ENCODE results near the gene HSFX4. TPM values are rescaled to one million over a fixed set of nuclear protein-coding genes. Genes with fewer than 3 reads are reported as not detected.
A peak's percentile ranks its signal among the peaks of the same experiment; 100 is the strongest.

Gene HSFX4
- total RNA-seq, 5 donors from 2014 or later (not counting 1 experiment from before 2014, with no cell fraction given) = not detected

- H3K27me3 Mint-ChIP-seq = no peaks in the 10 kb centered on the region
- H3K9me3 Mint-ChIP-seq = no peaks in the 10 kb centered on the region
- Histone ChIP-seq H3K4me3 (ENCODE audit: control insufficient read depth in 1 of 2, extremely low read depth in 1 of 2, low read length in 1 of 2) (no peak overlapping the region), H3K27me3 (replicated peaks in 1 of 2; ENCODE audit: control insufficient read depth in 2 of 2, extremely low read depth in 1 of 2, insufficient read depth in 2 of 2, low read length in 1 of 2) (no peaks in the 10 kb centered on the region), H3K36me3 (ENCODE audit: control insufficient read depth in 2 of 2, extremely low read depth in 1 of 2, insufficient read depth in 1 of 2, low read length in 1 of 2) (peaks cover 0 to 12% of the 10 kb centered on the region in 2 donors), H3K9me3 (no peaks in the 10 kb centered on the region), H3K27ac (ENCODE audit: low read length) (no peak overlapping the region), H3K4me1 (ENCODE audit: control insufficient read depth in 1 of 2, extremely low read depth in 1 of 2, insufficient read depth in 2 of 2, low read length in 2 of 2) (no peaks in the 10 kb centered on the region)
- H3K4me3 Mint-ChIP-seq = no peak overlapping the region
- H3K36me3 Mint-ChIP-seq = peaks cover 6% of the 10 kb centered on the region
- no peak for DNase-seq
- H3K27ac Mint-ChIP-seq = no peak overlapping the region
- ChIA-PET CTCF (interaction anchor here (0.7 to 1.2 kb wide), 3 partner anchors 10 to 771 kb away, joined by 3 to 8 read pairs (median 3); no protein-coding TSS in a partner anchor), POLR2A (interaction anchor here in 1 of 2 donors (0.7 kb wide), 1 partner anchor 596 kb away, joined by 5 read pairs; no protein-coding TSS in a partner anchor)
- H3K4me1 Mint-ChIP-seq = peaks cover 0 to 1% (median 0%) of the 10 kb centered on the region in 3 donors
- ATAC-seq (replicated peaks in 1 of 4) = no peak
- no CpG with 5 or more reads among the region's 6 CpGs for WGBS (ENCODE audit: insufficient coverage)
These were observed 20.5 kb downstream of the HSFX4 start for GRCh38 chrX:149949743-149950436.

GRCh38 chrX:149950681-149951080 is 21.3 kb downstream of the HSFX4 start:
- Mint-ChIP-seq H3K4me3 (no peak overlapping the region), H3K27ac (no peak overlapping the region), H3K36me3 (peaks cover 6% of the 10 kb centered on the region), H3K9me3 (no peaks in the 10 kb centered on the region), H3K27me3 (no peaks in the 10 kb centered on the region), H3K4me1 (peaks cover 0 to 1% (median 0%) of the 10 kb centered on the region in 3 donors)
- WGBS (ENCODE audit: insufficient coverage) = no CpG with 5 or more reads among the region's 1 CpG
- ATAC-seq (replicated peaks in 1 of 4) = peak in 1 of 4 experiments; percentile 29
- ChIA-PET CTCF (interaction anchor here in 1 of 2 donors (0.7 to 1.0 kb wide), 2 partner anchors 10 to 770 kb away, joined by 3 to 8 read pairs; no protein-coding TSS in a partner anchor), POLR2A (interaction anchor here in 1 of 2 donors (1.3 kb wide), 1 partner anchor 11 kb away, joined by 3 read pairs; no protein-coding TSS in a partner anchor)
- Histone ChIP-seq H3K27me3 (replicated peaks in 1 of 2; ENCODE audit: control insufficient read depth in 2 of 2, extremely low read depth in 1 of 2, insufficient read depth in 2 of 2, low read length in 1 of 2) (no peaks in the 10 kb centered on the region), H3K27ac (ENCODE audit: low read length) (no peak overlapping the region), H3K4me1 (ENCODE audit: control insufficient read depth in 1 of 2, extremely low read depth in 1 of 2, insufficient read depth in 2 of 2, low read length in 2 of 2) (no peaks in the 10 kb centered on the region), H3K9me3 (no peaks in the 10 kb centered on the region), H3K4me3 (ENCODE audit: control insufficient read depth in 1 of 2, extremely low read depth in 1 of 2, low read length in 1 of 2) (no peak overlapping the region), H3K36me3 (ENCODE audit: control insufficient read depth in 2 of 2, extremely low read depth in 1 of 2, insufficient read depth in 1 of 2, low read length in 1 of 2) (peaks cover 0 to 12% of the 10 kb centered on the region in 2 donors)
- peak in 1 of 35 experiments; percentile 35 for DNase-seq

GRCh38 chrX:149961572-149961971 is 32.2 kb downstream of the HSFX4 start:
- DNase-seq (no peak), ATAC-seq (replicated peaks in 1 of 4) (no peak)
- CTCF ChIA-PET = interaction anchor here in 1 of 2 donors (0.8 kb wide), 1 partner anchor 17 kb away, joined by 3 read pairs; no protein-coding TSS in a partner anchor
- Histone ChIP-seq H3K4me1 (ENCODE audit: control insufficient read depth in 1 of 2, extremely low read depth in 1 of 2, insufficient read depth in 2 of 2, low read length in 2 of 2) (no peaks in the 10 kb centered on the region), H3K27ac (ENCODE audit: low read length) (no peak overlapping the region), H3K36me3 (ENCODE audit: control insufficient read depth in 2 of 2, extremely low read depth in 1 of 2, insufficient read depth in 1 of 2, low read length in 1 of 2) (peaks cover 0 to 14% of the 10 kb centered on the region in 2 donors), H3K4me3 (ENCODE audit: control insufficient read depth in 1 of 2, extremely low read depth in 1 of 2, low read length in 1 of 2) (no peak overlapping the region), H3K9me3 (no peaks in the 10 kb centered on the region), H3K27me3 (replicated peaks in 1 of 2; ENCODE audit: control insufficient read depth in 2 of 2, extremely low read depth in 1 of 2, insufficient read depth in 2 of 2, low read length in 1 of 2) (no peaks in the 10 kb centered on the region)
- Mint-ChIP-seq H3K4me1 (no peaks in the 10 kb centered on the region), H3K27me3 (no peaks in the 10 kb centered on the region), H3K27ac (no peak overlapping the region), H3K9me3 (no peaks in the 10 kb centered on the region), H3K36me3 (peaks cover 21% of the 10 kb centered on the region), H3K4me3 (no peak overlapping the region)
- no CpG with 5 or more reads among the region's 2 CpGs for WGBS (ENCODE audit: insufficient coverage)
- POLR2A ChIA-PET = interaction anchor here in 1 of 2 donors (0.6 kb wide), 1 partner anchor 251 kb away, joined by 5 read pairs; no protein-coding TSS in a partner anchor

GRCh38 chrX:149962010-149962409 is 32.6 kb downstream of the HSFX4 start:
- ATAC-seq (replicated peaks in 1 of 4) (no peak), DNase-seq (no peak)
- no peaks in the 10 kb centered on the region for H3K4me1 Mint-ChIP-seq
- peaks cover 0 to 14% of the 10 kb centered on the region in 2 donors for H3K36me3 ChIP-seq (ENCODE audit: control insufficient read depth in 2 of 2, extremely low read depth in 1 of 2, insufficient read depth in 1 of 2, low read length in 1 of 2)
- H3K9me3 Mint-ChIP-seq = no peaks in the 10 kb centered on the region
- CTCF ChIA-PET = interaction anchor here in 1 of 2 donors (0.6 to 0.8 kb wide), 2 partner anchors 16 to 1617 kb away, joined by 3 read pairs; no protein-coding TSS in a partner anchor
- POLR2A ChIA-PET = interaction anchor here in 1 of 2 donors (0.6 kb wide), 1 partner anchor 250 kb away, joined by 5 read pairs; no protein-coding TSS in a partner anchor
- H3K27ac Mint-ChIP-seq = no peak overlapping the region
- H3K27me3 ChIP-seq (replicated peaks in 1 of 2; ENCODE audit: control insufficient read depth in 2 of 2, extremely low read depth in 1 of 2, insufficient read depth in 2 of 2, low read length in 1 of 2) = no peaks in the 10 kb centered on the region
- H3K9me3 ChIP-seq = no peaks in the 10 kb centered on the region
- H3K36me3 Mint-ChIP-seq = peaks cover 21% of the 10 kb centered on the region
- H3K4me1 ChIP-seq (ENCODE audit: control insufficient read depth in 1 of 2, extremely low read depth in 1 of 2, insufficient read depth in 2 of 2, low read length in 2 of 2) = no peaks in the 10 kb centered on the region
- H3K4me3 Mint-ChIP-seq = no peak overlapping the region
- H3K27me3 Mint-ChIP-seq = no peaks in the 10 kb centered on the region
- no peak overlapping the region for H3K27ac ChIP-seq (ENCODE audit: low read length)
- no peak overlapping the region for H3K4me3 ChIP-seq (ENCODE audit: control insufficient read depth in 1 of 2, extremely low read depth in 1 of 2, low read length in 1 of 2)

- Mint-ChIP-seq H3K4me3 (no peak overlapping the region), H3K27me3 (peaks cover 0 to 3% of the 10 kb centered on the region in 2 donors), H3K27ac (no peak overlapping the region), H3K9me3 (no peaks in the 10 kb centered on the region), H3K36me3 (peaks cover 26% of the 10 kb centered on the region), H3K4me1 (no peaks in the 10 kb centered on the region)
- 100% methylated on average over 2 of the region's 9 CpGs for WGBS (ENCODE audit: insufficient coverage)
- Histone ChIP-seq H3K4me1 (ENCODE audit: control insufficient read depth in 1 of 2, extremely low read depth in 1 of 2, insufficient read depth in 2 of 2, low read length in 2 of 2) (no peaks in the 10 kb centered on the region), H3K27ac (ENCODE audit: low read length) (no peak overlapping the region), H3K9me3 (no peaks in the 10 kb centered on the region), H3K36me3 (ENCODE audit: control insufficient read depth in 2 of 2, extremely low read depth in 1 of 2, insufficient read depth in 1 of 2, low read length in 1 of 2) (peaks cover 0 to 14% of the 10 kb centered on the region in 2 donors), H3K27me3 (replicated peaks in 1 of 2; ENCODE audit: control insufficient read depth in 2 of 2, extremely low read depth in 1 of 2, insufficient read depth in 2 of 2, low read length in 1 of 2) (no peaks in the 10 kb centered on the region), H3K4me3 (ENCODE audit: control insufficient read depth in 1 of 2, extremely low read depth in 1 of 2, low read length in 1 of 2) (no peak overlapping the region)
- peak in 10 of 35 experiments; percentile 0 to 30 (median 4) for DNase-seq
- ATAC-seq (replicated peaks in 1 of 4) = no peak
- ChIA-PET CTCF (no interaction called here), POLR2A (no interaction called here)
These were observed 33.7 kb downstream of the HSFX4 start for GRCh38 chrX:149962859-149963757.

GRCh38 chrX:149979126-149979644 is 49.8 kb downstream of the HSFX4 start:
- Mint-ChIP-seq H3K9me3 (no peaks in the 10 kb centered on the region), H3K4me1 (no peaks in the 10 kb centered on the region), H3K36me3 (peaks cover 6% of the 10 kb centered on the region), H3K4me3 (no peak overlapping the region), H3K27ac (no peak overlapping the region), H3K27me3 (peaks cover 0 to 10% of the 10 kb centered on the region in 2 donors)
- ChIA-PET POLR2A (no interaction called here), CTCF (no interaction called here)
- no peaks in the 10 kb centered on the region for H3K9me3 ChIP-seq
- H3K4me1 ChIP-seq (ENCODE audit: control insufficient read depth in 1 of 2, extremely low read depth in 1 of 2, insufficient read depth in 2 of 2, low read length in 2 of 2) = no peaks in the 10 kb centered on the region
- H3K4me3 ChIP-seq (ENCODE audit: control insufficient read depth in 1 of 2, extremely low read depth in 1 of 2, low read length in 1 of 2) = no peak overlapping the region
- no peaks in the 10 kb centered on the region for H3K27me3 ChIP-seq (replicated peaks in 1 of 2; ENCODE audit: control insufficient read depth in 2 of 2, extremely low read depth in 1 of 2, insufficient read depth in 2 of 2, low read length in 1 of 2)
- no CpG with 5 or more reads among the region's 3 CpGs for WGBS (ENCODE audit: insufficient coverage)
- DNase-seq (no peak), ATAC-seq (replicated peaks in 1 of 4) (no peak)
- no peak overlapping the region for H3K27ac ChIP-seq (ENCODE audit: low read length)
- no peaks in the 10 kb centered on the region for H3K36me3 ChIP-seq (ENCODE audit: control insufficient read depth in 2 of 2, extremely low read depth in 1 of 2, insufficient read depth in 1 of 2, low read length in 1 of 2)

Data from T-cell (primary cell).